Renal pelvis (tissue), 4 donors: Measurements from ENCODE around the gene UNC13D. TPM values are rescaled to one million over a fixed set of nuclear protein-coding genes. Genes with fewer than 3 reads are reported as not detected.
"Not testable (repeated sequence)": the region's sequence is repeated elsewhere in the genome, so short reads cannot be mapped to it uniquely, and the experiment has no call there.

Experiments
- DNase-seq: peaks from one replicate; pipeline ENCODE4 v3.0.0-alpha.2; 2013
- polyA plus RNA-seq, 3 donors: library from polyadenylated mRNA; unstranded; fragments of 120-200 nt; gene quantifications; one replicate each; pipeline ENCODE4 v1.2.1, GENCODE V29; 2013; ENCODE audit not compliant: insufficient read length in 3 of 3

The UNC13D gene
- polyA plus RNA-seq, 3 donors: 4.8 to 6.6 (median 6.3) TPM

- no peak for DNase-seq
Measured at GRCh38 chr17:75875182-75875939, 31.2 kb upstream of the UNC13D start.

- no peak for DNase-seq
Measured at GRCh38 chr17:75874323-75875181, 30.3 kb upstream of the UNC13D start.

- no peak for DNase-seq
Measured at GRCh38 chr17:75873587-75874322, 29.6 kb upstream of the UNC13D start.

- DNase-seq: no peak
Measured at GRCh38 chr17:75872434-75873351, 28.5 kb upstream of the UNC13D start.

GRCh38 chr17:75870228-75870627, 26.0 kb upstream of the UNC13D start:
- DNase-seq: not testable (repeated sequence)

- DNase-seq: no peak
Measured at GRCh38 chr17:75869282-75870141, 25.3 kb upstream of the UNC13D start.

- not testable (repeated sequence) for DNase-seq
Measured at GRCh38 chr17:75868730-75869281, 24.6 kb upstream of the UNC13D start.

- DNase-seq: not testable (repeated sequence)
Measured at GRCh38 chr17:75865404-75866188, 21.4 kb upstream of the UNC13D start.

DNA sequence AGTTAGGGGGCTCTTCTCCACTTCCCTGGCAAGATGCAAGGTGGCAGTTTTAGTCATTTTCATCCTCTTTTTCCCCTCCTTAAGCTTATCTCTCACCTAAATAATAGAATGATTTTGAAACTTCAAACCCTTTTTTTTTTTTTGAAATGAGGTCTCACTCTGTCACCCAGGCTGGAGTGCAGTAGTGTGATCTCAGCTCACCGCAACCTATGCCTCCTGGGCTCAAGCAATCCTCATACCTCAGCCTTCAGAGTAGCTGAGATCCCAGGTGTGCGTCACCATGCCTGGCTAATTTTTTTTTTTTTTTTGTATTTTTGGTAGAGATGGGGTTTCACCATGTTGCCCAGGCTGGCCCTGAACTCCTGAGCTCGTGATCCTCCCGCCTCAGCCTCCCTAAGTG, 20.7 kb upstream of the UNC13D start:
- not testable (repeated sequence) for DNase-seq

DNA sequence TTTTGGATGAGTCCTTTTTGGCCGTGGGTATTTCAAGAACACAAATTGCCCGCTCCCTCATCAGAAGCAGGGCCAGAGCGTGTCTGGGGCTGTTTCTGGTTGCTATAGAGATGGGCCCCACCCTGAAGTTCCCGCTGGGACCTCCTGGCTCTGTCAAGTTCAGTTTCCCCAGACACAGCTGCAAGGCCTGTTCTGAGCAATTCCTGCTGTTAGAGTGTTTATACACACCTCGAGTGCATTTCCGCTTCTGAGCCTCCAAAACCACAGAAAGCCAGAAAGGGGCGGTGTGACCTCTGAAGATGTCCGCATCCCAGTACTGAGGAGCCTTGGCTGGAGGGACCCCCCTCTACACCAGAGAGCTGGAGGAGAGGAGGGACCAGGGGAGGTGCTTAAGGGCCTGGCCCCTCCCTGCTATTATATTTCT, 20.3 kb upstream of the UNC13D start:
- DNase-seq: peak; percentile 86

DNA sequence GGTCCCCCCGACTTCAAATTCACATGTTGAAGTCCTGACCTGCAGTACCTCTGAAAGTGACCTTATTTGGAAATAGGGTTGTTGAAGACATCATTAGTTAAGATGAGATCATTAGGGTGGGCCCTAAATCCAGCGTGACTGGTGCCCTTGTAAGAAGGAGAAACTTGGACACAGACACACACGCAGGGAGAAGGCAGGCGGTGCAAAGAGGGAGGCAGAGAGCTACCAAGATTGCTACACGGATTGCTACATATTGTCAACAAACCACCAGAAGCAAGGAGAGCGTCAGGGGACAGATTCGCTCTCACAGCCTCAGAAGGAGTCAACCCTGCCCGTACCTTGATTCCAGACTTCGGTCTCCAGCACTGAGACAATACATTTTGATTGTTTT, 17.7 kb upstream of the UNC13D start:
- no peak for DNase-seq

- not testable (repeated sequence) for DNase-seq
Measured at GRCh38 chr17:75859358-75859757, 15.2 kb upstream of the UNC13D start.

- no peak for DNase-seq
Measured at GRCh38 chr17:75856062-75856756, 12.0 kb upstream of the UNC13D start.

- DNase-seq: peak; percentile 100
Measured at GRCh38 chr17:75855310-75856061, 11.3 kb upstream of the UNC13D start, which contains the start of gene WBP2. Gene WBP2, minus strand, starts transcription at chr17:75855335. Its CDS starts 38 bp downstream, at chr17:75855297.

GRCh38 chr17:75854881-75855309, 10.7 kb upstream of the UNC13D start:
- DNase-seq: no peak

DNA sequence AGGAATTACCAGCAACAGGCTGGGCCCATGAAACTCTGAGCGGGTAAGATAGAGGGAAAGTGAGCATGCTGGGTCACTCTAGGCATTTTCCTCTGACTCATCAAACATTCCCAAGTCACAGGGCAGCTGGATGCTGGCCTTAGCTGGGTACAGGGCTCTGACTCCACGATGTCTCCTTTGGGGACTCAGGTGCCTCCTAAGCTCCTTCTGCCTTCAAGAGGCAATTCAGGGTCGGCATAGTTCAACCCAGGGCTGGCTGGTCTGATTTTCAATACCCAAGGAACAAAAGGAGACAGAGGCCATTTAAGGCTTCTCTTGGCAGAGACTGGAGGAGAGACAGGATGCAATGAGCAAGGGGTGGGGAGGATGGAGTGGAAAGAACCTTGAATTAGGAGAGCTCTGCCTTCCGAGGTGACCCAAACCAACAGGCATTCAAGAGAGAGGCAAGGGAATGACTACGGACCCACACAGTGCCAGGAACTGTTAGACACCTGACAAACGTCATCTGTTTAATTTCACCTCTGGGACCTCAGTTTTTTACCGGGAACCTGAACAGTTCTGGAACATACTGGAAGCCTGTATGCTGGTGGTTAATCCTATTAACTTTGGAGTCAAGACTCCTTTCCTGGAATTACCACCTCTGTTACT, 10.0 kb upstream of the UNC13D start:
- no peak for DNase-seq

DNA sequence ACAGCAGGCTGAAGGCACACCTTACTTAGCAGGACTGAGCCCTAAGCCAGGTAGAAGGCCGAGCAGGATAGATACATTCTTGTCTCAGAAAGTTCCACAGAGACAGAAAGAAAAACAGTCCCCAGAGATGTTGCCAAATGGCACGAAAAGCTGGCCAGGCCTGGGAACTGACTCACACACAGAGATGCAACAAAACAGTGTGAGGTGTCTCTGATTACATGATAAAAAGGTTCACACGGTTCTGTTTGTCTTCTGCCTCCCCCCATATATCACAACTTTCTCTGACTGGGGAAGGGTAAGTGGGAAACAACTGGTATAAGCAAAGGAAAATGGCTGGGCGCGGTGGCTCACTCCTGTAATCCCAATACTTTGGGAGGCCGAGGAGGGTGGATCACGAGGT, 9.2 kb upstream of the UNC13D start:
- DNase-seq: no peak
